Esophagus mucosa (tissue), 1 donor: Measurements from ENCODE around the gene CNBP. TPM values are rescaled to one million over a fixed set of nuclear protein-coding genes. Genes with fewer than 3 reads are reported as not detected.
A peak's percentile ranks its signal among the peaks of the same experiment; 100 is the strongest.
"Not testable (repeated sequence)": the region's sequence is repeated elsewhere in the genome, so short reads cannot be mapped to it uniquely, and the experiment has no call there.

ENCODE experiments used
- ATAC-seq: fragments of 200-7000 bp; cut with Tn5 transposase; one replicate; pipeline ENCODE4 v1.9.1; 2020
- total RNA-seq: library from RNA; stranded (reverse); gene quantifications from one replicate; pipeline ENCODE4 v1.2.4, GENCODE V29; 2023
- donor health status: DM: yes; HTN: yes; CAD: no.

CNBP gene
- 236 TPM for total RNA-seq

- ATAC-seq, result peak; percentile 99
Observed at GRCh38 chr3:129183569-129184395, at the start of gene CNBP. CNBP (minus strand) TSS chr3:129183896; CDS start chr3:129171757, 12,139 bp downstream.

DNA sequence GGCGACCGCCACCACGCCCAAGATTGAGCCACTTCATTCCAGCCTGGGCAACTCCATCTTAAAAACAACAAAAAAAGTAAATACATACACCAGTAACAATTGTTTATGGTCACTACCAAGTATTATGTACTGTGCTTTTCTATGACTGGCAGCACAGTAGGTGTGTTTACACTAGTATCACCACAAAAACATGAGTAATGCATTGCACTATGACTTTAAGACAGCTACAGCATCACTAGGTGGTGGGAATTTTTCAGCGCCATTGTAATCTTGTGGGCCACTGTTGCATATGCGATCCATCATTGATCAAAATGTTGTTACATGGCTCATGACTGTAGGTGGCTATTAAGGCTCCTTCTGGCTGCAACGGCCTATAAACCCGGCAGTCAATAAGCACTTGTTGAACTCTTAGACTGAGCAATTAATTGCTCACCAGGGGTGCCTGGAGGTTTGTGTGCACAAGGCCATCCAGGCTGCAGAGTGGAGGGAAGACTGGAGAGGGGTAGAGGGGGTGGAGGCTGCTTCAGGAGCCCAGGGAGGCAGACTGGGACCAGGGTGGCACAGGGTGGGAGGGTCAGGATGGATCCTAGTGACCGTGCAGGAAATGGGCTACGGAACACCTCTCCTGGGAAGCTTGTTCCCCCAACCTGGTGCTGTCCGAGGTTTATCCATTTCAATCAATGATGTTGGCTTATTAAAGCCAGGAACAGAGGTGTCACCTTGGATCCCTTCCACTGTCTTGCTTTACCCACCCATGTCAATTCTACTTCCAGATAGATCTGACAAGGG, 47.8 kb upstream of the CNBP start:
- ATAC-seq, result no peak

DNA sequence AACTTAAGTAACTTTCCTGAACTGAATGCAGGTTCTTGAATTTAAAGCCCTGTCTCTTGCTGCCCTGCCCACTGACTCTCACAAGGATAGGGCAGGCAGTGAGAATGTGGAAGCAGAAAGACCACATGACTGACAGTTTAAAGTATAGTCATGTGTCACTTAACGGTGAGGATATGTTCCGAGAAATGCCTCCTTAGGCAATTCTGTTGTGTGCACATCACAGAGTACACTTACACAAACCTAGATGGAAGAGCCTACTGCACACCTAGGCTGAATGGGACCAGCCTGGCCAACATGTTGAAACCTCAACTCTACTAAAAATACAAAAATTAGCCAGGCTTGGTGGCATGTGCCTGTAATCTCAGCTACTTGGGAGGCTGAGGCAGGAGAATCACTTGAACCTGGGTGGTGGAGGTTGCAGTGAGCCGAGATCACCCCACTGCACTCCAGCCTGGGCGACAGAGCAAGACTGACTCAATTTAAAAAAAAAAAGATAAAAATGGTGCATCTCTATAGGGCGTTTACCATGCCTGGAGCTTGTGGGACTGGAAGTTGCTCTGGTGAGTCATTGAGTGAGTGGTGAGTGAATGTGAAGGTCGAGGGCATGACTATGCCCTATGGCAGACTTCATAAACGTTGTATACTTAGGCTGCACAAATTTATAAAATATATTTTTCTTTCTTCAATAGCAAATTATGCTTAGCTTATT, 46.8 kb upstream of the CNBP start:
- peak; percentile 82 for ATAC-seq

DNA sequence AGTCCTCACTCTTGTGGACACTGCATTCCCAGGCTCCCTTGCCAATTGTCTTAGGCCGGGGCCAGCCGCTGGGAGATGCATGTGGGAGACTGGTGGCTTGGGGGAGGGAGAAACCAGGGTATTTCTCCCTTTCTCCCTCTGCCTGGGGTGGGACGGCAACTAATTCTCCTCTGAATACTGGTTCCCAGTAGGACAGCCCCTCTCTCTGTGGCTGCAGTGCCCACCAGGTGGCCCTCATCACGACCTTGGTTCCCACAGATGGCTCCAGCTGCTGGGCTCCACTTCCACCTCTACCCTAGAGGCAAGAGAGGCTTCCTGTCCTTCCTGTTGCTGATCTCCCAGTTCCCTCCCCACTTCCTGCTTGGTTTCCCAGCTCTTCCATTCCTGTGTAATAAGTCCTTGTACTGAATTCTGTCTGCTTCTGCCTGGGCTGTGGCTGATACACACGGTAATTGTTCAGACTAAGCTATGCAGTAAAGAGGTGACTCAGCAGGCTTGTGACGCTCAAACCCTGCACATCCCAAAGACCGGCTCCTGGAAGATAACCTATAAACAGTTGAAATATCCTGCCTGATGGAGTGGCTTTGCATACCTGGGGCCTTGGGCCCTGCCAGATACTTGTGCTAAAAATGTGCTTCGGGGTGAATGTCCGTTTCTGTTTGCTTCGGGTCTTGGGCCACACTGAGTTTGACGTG, 45.3 kb upstream of the CNBP start:
- peak; percentile 63 for ATAC-seq

DNA sequence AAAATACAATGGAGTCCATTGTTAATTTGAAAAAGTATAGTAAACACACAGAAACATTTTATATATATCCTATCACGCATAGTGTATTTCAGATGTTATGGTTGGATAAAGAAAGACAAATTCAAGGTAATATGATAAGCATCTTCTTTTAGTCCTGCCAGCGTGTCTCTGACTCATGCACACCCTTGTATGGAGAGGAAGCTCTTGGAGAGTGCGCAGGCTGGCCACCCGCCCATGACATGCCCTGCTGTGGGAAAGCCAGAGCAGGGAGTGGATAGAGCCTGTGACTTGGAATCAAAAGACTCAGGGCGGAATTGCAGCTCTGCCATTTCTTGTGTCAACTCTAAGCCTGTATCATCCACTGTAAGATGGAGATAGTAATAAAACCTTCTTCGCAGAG, 42.7 kb upstream of the CNBP start:
- peak; percentile 89 for ATAC-seq

DNA sequence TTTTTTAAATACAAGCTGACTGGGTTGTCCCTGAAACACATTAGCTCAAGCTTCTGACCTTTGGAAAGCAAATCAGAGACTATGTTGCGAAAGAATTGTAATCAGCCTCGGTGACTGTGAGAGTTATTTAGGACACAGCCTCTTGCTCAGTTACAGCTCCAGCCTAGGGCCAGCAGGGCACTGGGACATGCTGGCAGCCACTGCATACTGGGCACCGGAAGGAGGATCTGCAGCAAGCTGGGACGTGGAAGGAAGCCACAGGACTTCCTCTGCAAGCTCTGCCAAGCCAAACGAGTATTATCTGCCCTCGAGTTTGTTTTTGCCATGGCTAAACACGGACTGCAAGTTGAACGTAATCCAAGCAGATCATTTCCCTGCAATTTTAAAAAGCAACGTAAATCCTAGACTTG, 41.3 kb upstream of the CNBP start:
- peak; percentile 62 for ATAC-seq

- not testable (repeated sequence) for ATAC-seq
Observed at GRCh38 chr3:129224387-129224786, 40.7 kb upstream of the CNBP start.

- ATAC-seq, result no peak
Observed at GRCh38 chr3:129218742-129219141, 35.0 kb upstream of the CNBP start.

DNA sequence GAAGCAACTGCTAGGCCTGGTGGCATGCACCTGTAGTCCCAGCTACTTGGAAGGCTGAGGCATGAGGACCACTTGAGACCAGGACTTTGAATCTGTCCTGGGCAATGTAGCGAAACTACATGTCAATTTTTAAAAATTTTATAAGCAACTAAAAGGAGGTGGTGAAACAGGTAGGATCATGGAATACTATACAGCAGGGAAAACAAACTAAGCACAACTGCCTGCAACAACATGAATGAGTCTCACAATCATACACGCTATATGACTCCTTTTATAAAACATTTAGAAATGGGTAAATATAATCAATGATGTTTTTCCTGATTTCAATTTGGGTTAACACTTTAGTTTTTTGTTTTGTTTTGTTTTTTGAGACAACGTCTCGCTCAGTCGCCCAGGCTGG, 29.5 kb upstream of the CNBP start:
- ATAC-seq, result no peak

- peak; percentile 100 for ATAC-seq
Observed at GRCh38 chr3:129211772-129212171, 28.1 kb upstream of the CNBP start.

DNA sequence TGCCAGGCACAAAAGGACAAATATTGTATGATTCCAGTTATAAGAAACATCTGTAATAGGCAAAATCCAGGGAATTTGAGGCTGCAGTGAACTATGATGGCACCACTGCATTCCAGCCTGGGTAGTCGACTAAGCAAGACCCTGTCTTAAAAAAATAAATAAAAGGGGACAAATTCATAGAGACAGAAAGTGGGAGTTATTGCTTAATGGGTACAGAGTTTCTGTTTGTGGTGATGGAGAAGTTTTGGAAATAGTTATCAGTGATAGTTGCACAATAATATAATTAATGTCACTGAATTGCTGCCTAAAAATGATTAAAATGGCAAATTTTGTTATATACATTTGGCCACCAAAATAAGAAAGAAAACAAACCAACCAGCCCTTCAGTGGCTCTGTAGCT, 27.6 kb upstream of the CNBP start:
- no peak for ATAC-seq

DNA sequence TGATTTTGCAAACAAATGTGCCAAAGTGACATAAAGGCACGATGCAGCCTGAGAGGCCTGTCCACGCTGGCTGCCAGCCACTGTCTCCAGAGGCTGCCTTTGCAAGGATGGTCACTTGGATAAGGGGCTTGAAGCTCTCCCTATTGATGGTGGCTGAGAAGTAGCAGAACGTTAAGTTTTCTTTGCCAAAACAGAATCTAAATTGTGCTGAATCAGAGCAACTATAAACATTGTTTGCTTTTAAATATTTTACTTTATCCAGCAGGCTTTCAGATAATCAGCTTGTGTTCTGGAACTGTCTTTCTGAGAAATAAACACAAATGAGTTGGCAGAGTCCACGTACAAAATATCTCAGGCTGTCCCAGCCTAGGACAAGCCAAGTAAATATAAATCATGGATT, 23.8 kb upstream of the CNBP start:
- ATAC-seq, result no peak

- ATAC-seq, result no peak
Observed at GRCh38 chr3:129205109-129205832, 21.6 kb upstream of the CNBP start.

DNA sequence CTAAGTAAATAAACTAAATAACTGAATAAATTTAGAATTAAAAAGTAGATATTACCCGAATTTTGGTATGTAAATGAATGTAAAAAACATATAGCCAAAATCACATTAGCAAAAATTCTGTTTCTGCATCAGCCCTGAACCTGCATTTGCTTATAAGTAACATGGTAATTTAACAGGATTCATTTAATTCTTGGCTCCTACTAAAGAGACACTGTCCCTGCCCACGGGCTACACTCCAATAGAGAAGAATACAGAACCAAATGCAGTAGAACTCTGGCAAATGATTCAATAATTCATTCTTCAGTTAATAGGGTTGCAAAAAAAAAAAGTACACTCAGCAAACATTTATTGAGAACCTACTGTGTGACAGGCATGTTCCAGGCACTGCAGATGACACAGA, 20.8 kb upstream of the CNBP start:
- no peak for ATAC-seq

DNA sequence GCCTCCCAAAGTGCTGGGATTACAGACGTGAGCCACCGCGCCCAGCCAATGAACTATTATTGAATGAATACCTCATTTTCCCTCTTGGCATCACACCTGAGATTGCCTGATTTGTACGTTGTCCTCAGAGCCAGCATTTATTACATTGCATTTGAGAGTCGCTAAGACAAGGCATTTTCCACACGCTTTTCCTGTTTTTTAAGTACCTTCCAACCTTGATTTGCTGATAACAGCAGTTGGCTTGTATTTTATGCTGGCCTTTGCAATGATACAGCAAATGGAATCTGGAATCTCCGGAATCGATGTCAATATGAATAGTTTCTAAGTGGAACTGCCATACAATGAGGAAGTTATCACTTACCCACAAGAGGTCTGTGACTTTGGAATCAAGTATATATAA, 15.7 kb upstream of the CNBP start:
- ATAC-seq, result no peak

GRCh38 chr3:129197321-129197720, 13.6 kb upstream of the CNBP start:
- ATAC-seq, result peak; percentile 89

GRCh38 chr3:129196601-129197000, 12.9 kb upstream of the CNBP start:
- ATAC-seq, result no peak

- ATAC-seq, result peak; percentile 87
Observed at GRCh38 chr3:129195731-129196256, 12.1 kb upstream of the CNBP start.

GRCh38 chr3:129189793-129190192, 6.1 kb upstream of the CNBP start:
- ATAC-seq, result peak; percentile 77

DNA sequence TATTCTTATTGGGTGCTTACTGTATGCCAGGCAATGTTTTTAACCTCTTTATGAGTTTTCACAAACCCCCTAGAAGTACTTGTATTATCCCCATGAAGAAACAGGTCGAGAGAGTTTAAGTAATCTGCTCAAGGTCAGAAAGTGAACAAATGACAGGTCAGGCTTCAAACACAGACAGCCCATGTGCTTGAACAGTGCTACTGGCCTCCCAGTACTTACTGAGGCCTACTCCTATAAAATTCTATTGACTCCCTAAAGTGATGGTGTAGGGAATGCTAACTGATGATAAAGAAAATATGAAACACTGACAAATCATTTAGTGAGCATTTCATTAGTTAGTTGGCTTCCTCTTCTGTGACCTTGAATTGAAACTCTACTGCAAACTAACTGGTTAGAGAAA, 4.2 kb upstream of the CNBP start:
- no peak for ATAC-seq

DNA sequence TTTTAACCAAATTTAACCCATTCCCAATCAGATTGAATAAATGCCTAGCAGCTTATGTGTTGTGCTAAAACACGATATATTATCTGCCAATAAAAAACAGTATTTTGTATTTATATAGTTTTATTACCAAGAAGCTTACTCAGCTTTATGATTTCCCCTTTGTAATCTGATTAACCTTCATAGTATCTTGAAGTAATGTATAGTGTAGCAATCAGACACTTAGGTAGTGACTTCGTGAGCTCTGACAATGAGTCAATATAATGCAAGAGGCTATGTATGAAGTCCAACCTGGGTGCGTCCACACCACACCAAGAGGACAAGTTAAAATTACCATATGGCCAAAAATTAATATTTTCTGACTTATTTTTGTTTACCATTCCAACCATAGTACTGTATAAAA, 2.1 kb upstream of the CNBP start:
- ATAC-seq, result no peak
